GM18520 (cell line): ENCODE results near the gene MYBPC3.

Experiments
- ATAC-seq: cut with Tn5 transposase; IDR thresholded peaks from one replicate; pipeline ENCODE4 v1.9.1; 2021; ENCODE audit not compliant: unreplicated experiment

MYBPC3 gene

GRCh38 chr11:47352556-47352955 is at the start of gene MYBPC3:
MYBPC3 (minus strand) TSS chr11:47352702; CDS start chr11:47352647, 55 bp downstream.
- ATAC-seq, result no peak

GRCh38 chr11:47400768-47401279 is 48.3 kb upstream of the MYBPC3 start:
- ATAC-seq, result peak; percentile 80

- peak; percentile 13 for ATAC-seq
Observed at GRCh38 chr11:47399860-47400767, 47.6 kb upstream of the MYBPC3 start.

- ATAC-seq, result no peak
Observed at GRCh38 chr11:47398551-47398950, 46.0 kb upstream of the MYBPC3 start.

- no peak for ATAC-seq
Observed at GRCh38 chr11:47398011-47398410, 45.5 kb upstream of the MYBPC3 start.

GRCh38 chr11:47396049-47396320 is 43.5 kb upstream of the MYBPC3 start:
- no peak for ATAC-seq

- ATAC-seq, result no peak
Observed at GRCh38 chr11:47395223-47396048, 42.9 kb upstream of the MYBPC3 start.

- no peak for ATAC-seq
Observed at GRCh38 chr11:47394322-47395222, 42.1 kb upstream of the MYBPC3 start.

GRCh38 chr11:47394050-47394321 is 41.5 kb upstream of the MYBPC3 start:
- ATAC-seq, result no peak

- ATAC-seq, result no peak
Observed at GRCh38 chr11:47393163-47394049, 40.9 kb upstream of the MYBPC3 start.

GRCh38 chr11:47392546-47393162 is 40.2 kb upstream of the MYBPC3 start:
- ATAC-seq, result no peak

GRCh38 chr11:47391711-47392432 is 39.4 kb upstream of the MYBPC3 start:
- no peak for ATAC-seq

- no peak for ATAC-seq
Observed at GRCh38 chr11:47391077-47391583, 38.6 kb upstream of the MYBPC3 start.

- ATAC-seq, result no peak
Observed at GRCh38 chr11:47390422-47390760, 37.9 kb upstream of the MYBPC3 start.

- ATAC-seq, result no peak
Observed at GRCh38 chr11:47389577-47390421, 37.3 kb upstream of the MYBPC3 start.

GRCh38 chr11:47388697-47389576 is 36.4 kb upstream of the MYBPC3 start:
- no peak for ATAC-seq
